Measurements from ENCODE around the gene SIGLEC12. TPM values are rescaled to one million over a fixed set of nuclear protein-coding genes. Genes with fewer than 3 reads are reported as not detected.

The SIGLEC12 gene
- total and polyA plus RNA-seq, 12 donors = 0.10 to 0.70 TPM; not detected in 10

DNA sequence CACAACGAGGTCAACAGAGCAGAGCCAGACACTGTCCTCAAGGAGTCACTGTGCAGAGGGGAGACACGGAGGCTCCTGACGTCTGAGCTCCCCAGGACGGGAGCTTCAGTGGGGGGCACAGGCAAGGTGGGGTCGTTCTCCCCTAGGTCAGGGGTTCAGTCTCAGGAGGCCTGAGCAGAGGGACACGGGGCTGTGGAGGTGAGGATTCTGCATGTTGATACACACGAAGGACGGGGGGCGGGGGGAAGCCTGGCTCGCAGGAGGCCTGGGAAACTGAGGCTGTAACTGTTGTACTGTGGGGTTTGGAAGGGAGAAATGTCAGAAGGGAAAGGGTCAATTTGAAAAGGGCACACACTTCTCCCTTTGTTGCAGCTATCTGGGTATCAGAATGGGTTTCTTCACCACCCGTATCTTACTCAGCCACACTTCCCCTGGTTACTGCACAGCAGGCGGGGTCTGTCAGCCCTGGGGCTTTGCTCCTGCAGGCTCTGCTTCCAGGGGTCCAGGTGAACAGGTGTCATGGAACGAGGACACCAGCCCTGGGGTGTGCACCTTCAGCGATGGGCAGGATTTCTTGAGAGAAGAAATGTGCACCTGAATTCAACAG, 42.6 kb downstream of the SIGLEC12 start:
- WGBS, 2 donors = 76% methylated on average over 14 of the region's 14 CpGs
- peaks cover 0 to 26% (median 0%) of the 10 kb centered on the region in 9 donors for H3K4me1 ChIP-seq
- H3K36me3 ChIP-seq = no peaks in the 10 kb centered on the region
- H3K4me3 ChIP-seq = no peak overlapping the region
- DNase-seq (no peak), ATAC-seq (no peak)
- TF ChIP-seq, protein P1, sequence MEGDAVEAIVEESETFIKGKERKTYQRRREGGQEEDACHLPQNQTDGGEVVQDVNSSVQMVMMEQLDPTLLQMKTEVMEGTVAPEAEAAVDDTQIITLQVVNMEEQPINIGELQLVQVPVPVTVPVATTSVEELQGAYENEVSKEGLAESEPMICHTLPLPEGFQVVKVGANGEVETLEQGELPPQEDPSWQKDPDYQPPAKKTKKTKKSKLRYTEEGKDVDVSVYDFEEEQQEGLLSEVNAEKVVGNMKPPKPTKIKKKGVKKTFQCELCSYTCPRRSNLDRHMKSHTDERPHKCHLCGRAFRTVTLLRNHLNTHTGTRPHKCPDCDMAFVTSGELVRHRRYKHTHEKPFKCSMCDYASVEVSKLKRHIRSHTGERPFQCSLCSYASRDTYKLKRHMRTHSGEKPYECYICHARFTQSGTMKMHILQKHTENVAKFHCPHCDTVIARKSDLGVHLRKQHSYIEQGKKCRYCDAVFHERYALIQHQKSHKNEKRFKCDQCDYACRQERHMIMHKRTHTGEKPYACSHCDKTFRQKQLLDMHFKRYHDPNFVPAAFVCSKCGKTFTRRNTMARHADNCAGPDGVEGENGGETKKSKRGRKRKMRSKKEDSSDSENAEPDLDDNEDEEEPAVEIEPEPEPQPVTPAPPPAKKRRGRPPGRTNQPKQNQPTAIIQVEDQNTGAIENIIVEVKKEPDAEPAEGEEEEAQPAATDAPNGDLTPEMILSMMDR (IDR thresholded peaks at IDR 0.05) = no peak
- intact Hi-C loops (cut with DNase I) = no loop called here
- peaks cover 0 to 60% (median 43%) of the 10 kb centered on the region in 7 donors for H3K27me3 ChIP-seq
- no peaks in the 10 kb centered on the region for H3K9me3 ChIP-seq
- no peak overlapping the region for H3K27ac ChIP-seq

DNA sequence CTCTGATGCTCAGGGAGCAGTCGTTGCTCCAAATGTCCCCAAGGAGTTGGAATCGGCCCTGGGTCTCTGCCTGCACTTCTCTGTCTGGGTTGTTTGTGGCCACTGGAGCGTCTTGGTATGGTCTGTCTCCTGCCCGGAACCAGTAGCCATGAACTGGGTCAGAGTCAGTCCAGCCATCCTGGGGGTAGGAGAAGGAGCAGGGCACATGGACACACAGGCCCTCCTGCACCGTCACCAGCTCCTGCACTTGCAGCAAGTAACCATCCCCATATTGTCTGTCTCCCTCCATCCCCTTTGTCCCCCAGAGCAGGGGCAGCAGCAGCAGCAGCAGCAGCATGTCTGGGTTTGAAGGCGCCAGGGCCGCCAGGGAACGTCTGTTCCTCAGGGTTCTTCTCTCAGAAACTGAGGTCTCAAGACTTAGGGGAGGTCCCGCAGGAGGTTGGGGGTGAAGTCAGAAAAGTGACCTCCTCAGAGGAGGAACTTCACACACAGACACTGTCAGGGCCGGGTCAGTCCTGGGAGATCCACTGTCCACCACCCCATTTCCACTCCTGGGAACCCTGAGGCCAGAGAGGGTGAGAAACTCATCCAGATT, 43.5 kb downstream of the SIGLEC12 start, which contains the start of gene SIGLEC8:
TSS of gene SIGLEC8 (minus strand) at position 404 of the 595 bp plus-strand sequence. CDS start at position 337, 67 bp downstream.
- Histone ChIP-seq H3K4me1 (peaks cover 0 to 24% (median 0%) of the 10 kb centered on the region in 9 donors), H3K36me3 (no peaks in the 10 kb centered on the region), H3K27me3 (peaks cover 0 to 66% (median 43%) of the 10 kb centered on the region in 7 donors), H3K27ac (peak within 1 kb of the TSS in 1 of 10 donors; percentile 53), H3K4me3 (peak within 1 kb of the TSS in 1 of 10 donors; percentile 16), H3K9me3 (no peaks in the 10 kb centered on the region)
- intact Hi-C loops (cut with DNase I) = no loop called here
- TF ChIP-seq, protein P1 (IDR thresholded peaks at IDR 0.05) = no peak
- 64 to 69% methylated on average over 10 of the region's 10 CpGs for WGBS, 2 donors
- no peak for ATAC-seq
- no peak for DNase-seq

DNA sequence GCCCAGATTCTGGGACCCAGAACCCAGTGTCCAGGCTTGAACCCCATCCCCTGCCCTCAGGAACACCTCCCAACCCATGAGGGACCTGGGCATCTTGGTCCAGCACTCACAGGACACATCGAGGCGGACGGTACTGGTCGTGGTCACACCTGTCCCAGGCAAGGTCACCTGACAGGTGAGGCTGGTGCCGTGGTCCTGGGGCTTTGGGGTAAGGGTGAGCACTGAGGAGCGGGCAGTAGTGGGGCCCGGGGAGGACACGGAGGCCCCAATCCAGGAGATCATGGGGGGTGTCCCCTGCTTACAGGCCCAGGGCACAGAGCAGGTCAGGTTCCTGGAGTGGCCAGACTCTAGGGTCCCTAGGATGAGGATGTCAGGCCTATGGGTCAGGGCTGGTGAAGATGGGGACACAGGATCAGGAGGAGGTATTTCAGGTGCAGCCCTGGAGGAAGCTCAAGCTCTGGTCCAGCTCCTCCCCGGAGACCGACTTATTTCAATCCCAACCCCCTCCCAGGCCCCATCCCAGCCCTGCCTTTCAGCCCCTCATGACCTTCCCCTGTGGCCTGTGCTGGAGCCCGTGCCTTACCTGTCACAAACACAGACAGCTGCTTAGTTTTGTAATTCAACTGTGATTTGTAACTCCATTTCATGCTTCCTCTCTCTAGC, 44.1 kb downstream of the SIGLEC12 start:
- no peaks in the 10 kb centered on the region for H3K9me3 ChIP-seq
- H3K36me3 ChIP-seq = no peaks in the 10 kb centered on the region
- H3K4me1 ChIP-seq = peaks cover 0 to 19% (median 0%) of the 10 kb centered on the region in 9 donors
- H3K4me3 ChIP-seq = peak overlapping the region in 1 of 10 donors; percentile 16
- TF ChIP-seq, protein P1 (IDR thresholded peaks at IDR 0.05) = no peak
- DNase-seq = no peak
- WGBS, 2 donors = 77 to 78% methylated on average over 11 of the region's 11 CpGs
- H3K27me3 ChIP-seq = peaks cover 0 to 59% (median 38%) of the 10 kb centered on the region in 7 donors
- intact Hi-C loops (cut with DNase I) = no loop called here
- no peak for ATAC-seq
- H3K27ac ChIP-seq = peak overlapping the region in 1 of 10 donors; percentile 53

DNA sequence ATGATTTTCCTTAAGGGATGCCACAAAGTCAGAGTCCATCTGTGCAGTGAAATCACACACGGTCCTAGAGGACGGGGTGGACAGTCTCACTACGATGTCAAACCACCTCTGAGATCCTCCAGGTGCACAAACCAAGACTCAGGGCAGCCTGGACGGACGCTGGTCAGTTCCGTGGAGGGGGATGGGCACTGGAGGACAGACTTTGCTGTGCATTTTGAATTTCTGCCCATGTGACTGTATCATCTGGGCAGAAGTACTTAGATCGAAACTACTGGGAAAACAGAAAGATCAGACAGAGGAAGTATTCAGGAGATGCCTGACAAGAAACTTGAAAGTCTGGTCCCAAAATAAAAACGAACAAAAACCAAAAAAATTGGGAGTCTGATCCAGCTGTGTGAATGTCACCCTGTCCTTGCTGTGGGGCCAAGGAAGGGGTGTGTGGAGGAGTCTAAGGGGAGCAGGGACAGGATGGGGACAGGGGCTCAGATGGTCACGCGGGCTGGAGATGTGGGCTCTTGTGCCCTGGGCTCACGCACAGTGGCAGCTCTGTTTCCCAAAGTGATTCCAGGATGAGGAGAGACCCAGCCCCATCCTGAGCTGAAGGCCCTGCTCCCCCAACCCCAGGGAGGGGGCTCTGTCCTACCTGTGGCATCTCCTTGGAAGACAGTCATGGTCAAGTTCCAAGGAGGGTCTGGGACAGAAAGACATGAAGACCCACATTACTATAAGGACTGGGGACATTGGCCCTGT, 44.9 kb downstream of the SIGLEC12 start:
- Histone ChIP-seq H3K27me3 (peaks cover 0 to 52% (median 31%) of the 10 kb centered on the region in 7 donors), H3K27ac (peak overlapping the region in 1 of 10 donors; percentile 53), H3K9me3 (no peaks in the 10 kb centered on the region), H3K4me3 (peak overlapping the region in 1 of 10 donors; percentile 16), H3K36me3 (no peaks in the 10 kb centered on the region), H3K4me1 (peaks cover 0 to 11% (median 0%) of the 10 kb centered on the region in 9 donors)
- 71 to 76% methylated on average over 11 of the region's 11 CpGs for WGBS, 2 donors
- no peak for ATAC-seq
- DNase-seq = no peak
- intact Hi-C loops (cut with DNase I) = no loop called here
- TF ChIP-seq, protein P1 (IDR thresholded peaks at IDR 0.05) = no peak

All from heart right ventricle (tissue), 16 donors.